ENCODE measurements around the gene GABRA5.
"Not testable (repeated sequence)": the region's sequence is repeated elsewhere in the genome, so short reads cannot be mapped to it uniquely, and the experiment has no call there.

Gene GABRA5

DNA sequence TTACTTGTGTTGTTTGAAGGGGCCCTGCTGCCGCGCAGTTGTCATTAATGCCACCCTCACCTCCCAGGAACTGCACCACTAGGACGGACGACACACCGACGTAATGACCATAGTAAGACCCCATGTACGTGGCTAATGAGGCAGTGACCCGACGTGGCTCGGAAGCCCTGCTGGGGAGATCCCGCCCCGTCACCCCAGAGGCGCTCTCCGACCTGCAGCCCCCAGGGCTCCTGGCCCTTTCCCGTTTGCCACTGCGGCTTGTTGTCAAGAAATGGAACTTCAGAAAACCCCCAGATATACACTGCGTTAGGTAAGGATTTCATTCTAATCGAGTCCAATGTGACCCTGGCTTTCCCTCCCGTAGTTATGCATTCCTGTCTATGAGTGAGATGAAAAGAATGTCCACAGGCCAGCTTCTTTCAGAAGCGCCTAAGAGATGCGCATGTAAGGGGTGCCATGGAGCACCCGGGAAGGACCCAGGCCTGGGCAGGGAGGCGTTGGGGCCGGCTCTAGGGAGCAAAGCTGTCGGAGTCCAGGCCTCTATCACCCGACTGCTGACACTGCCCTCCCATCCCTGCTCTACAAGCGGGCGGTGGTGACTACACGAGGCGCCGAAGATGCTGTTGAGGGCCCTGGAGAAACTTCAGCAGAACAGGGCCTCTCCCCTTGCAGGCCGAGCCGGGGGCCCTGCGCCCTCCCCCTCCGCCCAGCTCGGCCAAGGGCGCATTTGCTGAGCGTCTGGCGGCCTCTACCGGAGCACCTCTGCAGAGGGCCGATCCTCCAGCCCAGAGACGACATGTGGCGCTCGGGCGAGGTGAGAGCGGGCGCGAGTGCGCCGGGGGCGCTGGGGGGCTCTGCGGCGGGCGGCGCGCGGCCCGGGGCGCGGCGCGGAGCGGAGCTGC, at the start of gene GABRA5:
TSS of gene GABRA5 (plus strand) at position 765 of the 902 bp plus-strand sequence. CDS start 2,187 bp downstream, outside the sequence.
- FAIRE-seq: no peak
- DNase-seq (ENCODE audit: insufficient read length, low spot score): no peak

DNA sequence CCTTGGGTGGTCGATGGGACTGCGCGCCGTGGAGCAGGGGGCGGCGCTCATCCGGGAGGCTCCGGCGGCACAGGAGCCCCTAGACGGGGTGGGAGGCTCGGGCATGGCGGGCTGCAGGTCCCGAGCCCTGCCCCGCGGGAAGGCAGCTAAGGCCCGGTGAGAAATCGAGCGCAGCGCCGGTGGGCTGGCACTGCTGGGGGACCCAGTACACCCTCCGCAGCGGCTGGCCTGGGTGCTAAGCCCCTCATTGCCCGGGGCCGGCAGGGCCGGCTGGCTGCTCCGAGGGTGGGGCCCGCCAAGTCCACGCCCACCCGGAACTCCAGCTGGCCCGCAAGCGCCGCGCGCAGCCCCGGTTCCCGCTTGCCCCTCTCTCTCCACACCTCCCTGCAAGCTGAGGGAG, 35.7 kb upstream of the GABRA5 start:
- DNase-seq (ENCODE audit: insufficient read length, low spot score); FAIRE-seq: not testable (repeated sequence)

DNA sequence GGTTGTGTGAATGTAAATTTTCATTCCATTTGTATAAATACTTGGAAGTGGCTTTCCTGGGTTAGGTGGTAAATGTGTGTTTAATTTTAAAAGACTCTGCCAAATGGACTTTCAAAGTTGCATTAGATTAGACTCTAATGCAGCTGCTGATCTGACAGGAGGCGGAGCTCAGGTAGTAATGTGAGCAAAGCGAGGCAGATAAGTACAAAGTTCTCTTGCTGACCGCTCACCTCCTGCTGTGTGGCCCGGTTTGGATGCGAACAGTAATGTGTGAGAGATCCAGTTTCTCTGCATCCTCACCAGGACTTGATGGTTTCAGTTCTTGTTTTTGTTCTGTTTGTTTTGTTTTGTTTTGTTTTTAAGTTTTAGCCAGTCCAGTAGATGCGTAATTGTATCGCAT, 34.9 kb upstream of the GABRA5 start:
- FAIRE-seq (no peak), DNase-seq (ENCODE audit: insufficient read length, low spot score) (no peak)

DNA sequence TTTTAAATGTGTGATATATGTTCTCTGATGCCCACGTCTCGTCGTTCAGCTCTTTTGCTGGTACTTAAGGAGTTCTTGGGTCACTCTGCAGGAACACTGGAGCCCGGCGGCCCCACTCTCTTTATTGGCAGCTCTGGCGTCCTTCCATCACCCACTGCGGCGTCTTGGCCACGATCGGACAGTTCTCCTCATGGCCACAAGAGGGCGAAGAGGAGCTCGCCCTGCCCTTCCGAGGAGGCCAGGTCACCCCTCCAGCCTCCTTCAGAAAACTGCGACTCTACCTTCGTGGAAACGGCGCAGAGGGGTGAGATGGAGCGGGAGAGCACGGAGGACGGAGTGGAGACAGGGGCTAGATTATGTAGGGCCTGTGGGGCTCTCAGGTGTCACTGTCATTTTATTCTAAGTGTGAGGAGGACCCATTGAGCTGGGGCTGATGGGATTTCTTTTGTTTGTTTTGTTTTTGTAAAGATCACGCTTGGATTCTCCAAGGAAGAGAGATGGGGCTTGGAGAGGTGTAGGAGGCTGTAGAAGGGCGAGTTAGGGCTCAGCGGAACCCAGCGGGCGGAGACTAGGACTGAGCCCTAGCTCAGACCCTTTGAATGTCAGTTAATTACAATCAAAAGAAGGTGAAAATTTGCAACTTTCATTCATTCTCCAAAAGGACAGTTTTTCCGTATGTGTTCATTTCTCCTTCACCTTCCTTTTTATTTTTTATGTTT, 28.0 kb upstream of the GABRA5 start:
- FAIRE-seq (no peak), DNase-seq (ENCODE audit: insufficient read length, low spot score) (no peak)

DNA sequence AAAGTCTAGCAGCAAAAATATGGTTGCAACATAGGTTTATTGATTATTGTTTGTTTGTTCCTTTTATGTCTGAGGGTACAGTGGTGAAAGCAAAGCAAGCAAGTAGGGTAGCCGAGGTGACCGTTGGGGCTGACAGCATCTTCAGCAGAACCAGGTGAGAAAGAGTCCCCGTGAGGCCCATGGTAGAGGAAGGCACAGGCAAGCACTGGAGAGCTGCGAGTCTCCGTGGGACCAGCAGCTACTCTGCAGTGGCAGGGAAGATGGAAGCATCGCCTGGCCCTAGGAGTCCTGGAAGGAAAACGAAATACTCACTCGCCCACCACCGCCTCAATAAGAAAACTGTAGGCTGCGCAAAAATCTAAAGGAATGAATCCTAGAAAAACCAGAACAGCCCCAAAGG, 25.3 kb upstream of the GABRA5 start:
- no peak for DNase-seq (ENCODE audit: insufficient read length, low spot score)
- FAIRE-seq: no peak

DNA sequence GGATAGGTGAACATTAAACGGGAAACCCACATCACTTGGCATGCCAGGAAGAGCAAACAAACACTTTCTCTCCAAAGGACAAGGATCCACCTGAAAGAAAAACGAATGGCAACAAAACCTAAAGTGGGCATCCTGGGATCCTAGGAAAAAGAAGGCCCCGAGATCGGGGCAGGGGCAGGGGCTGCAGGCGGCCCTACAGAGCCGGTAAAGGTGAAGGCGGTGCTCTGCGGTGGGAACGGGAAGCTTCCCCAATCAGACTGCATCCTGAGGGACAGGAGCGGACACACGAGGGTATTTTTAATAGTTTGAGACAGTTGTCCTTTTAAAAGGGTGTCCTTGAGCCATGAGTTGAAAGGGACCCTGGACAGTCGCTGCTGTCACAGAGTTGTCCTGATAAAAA, 24.9 kb upstream of the GABRA5 start:
- no peak for FAIRE-seq

DNA sequence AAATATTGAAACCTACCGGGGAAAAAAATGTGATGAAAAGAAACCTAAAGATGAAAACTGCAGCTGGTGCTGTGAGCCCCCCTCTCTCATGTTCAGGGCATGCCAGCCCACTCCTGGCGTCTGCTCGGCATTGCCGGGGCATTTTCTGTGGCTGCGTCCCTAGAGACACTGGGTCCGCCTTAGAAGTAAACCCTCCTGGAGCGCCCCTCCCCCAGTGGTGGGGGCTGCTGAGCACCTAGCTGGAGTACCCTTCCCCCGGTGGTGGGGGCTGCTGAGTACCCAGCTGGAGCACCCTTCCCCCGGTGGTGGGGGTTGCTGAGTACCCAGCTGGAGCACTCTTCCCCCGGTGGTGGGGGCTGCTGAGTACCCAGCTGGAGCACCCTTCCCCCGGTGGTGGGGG, 24.5 kb upstream of the GABRA5 start:
- DNase-seq (ENCODE audit: insufficient read length, low spot score): no peak
- FAIRE-seq: no peak

More for the DNA sequence above, 24.9 kb upstream of the GABRA5 start:
- no peak for DNase-seq (ENCODE audit: insufficient read length, low spot score)

DNA sequence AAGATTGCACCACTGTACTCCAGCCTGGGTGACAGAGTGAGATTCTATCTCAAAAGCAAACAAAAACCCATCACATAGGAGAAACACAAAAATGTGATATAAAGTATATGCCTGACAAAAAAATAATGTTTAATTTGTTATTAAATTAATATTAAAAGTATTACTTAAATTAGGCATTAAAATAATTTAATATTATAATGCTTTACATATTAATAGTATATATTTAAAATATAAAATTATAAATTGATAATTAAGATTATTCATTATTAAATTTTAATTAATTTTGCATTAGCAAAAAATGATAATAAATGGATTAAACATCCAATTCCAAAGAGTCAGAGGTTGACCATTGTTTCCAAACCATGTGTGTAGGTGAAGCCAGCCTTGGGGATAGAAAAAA, 22.0 kb upstream of the GABRA5 start:
- DNase-seq (ENCODE audit: insufficient read length, low spot score): no peak
- FAIRE-seq: no peak

DNA sequence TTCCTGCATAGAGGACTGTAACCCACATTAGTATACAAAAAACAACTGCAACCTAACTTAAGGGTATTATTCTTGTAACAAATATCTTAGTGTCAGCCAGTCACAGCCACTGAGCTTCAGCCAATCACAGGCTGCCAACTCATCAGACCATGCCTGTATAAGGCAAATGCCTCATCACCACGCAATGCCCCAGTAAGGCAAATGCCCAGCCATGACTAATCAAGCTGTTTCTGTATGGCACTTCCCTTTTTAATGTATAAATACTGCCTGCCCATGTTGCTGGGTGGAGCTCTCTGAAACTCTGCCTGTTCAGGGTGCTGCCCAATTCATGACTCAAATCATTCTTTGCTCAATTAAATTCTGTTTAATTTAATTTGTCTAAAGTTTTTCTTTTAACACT, 18.4 kb upstream of the GABRA5 start:
- DNase-seq (ENCODE audit: insufficient read length, low spot score) (no peak), FAIRE-seq (no peak)

DNA sequence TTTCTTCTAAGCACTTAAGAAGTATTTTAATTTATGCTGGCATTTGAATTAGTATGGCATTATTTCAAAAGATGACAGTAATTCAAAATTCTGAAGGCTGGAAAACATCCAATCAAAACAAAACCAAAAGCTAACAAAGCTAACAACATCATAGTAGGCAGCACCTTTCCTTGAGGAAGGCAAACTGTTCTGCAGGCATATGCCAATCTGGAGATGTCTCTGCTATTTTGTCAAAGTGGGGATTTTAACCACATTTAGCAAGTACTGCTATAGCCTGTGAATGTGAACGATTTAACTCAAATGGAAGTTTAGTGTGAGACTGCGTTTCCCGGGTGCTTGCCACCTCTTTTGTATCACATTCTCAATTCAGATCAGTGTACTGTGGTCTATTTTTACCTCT, 16.7 kb upstream of the GABRA5 start:
- DNase-seq (ENCODE audit: insufficient read length, low spot score) (no peak), FAIRE-seq (no peak)

DNA sequence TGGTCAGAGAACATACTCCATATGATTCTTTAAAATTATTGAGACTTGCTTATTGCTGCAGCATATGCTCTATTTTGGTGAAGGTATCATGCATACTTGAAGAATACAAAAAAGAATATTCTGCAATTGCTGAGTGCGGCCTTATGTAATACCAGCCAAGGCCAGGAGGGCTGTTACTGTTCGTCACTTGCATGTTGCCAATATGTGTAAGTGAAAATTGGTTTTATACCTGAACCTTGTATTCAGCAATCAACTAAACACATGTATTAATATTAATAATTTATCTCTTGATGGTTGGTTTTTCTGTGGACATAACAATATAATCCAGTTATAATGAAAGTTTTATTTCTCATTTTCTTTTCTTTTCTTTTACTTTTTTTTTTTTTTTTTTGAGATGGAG, 13.9 kb upstream of the GABRA5 start:
- no peak for DNase-seq (ENCODE audit: insufficient read length, low spot score)
- no peak for FAIRE-seq

DNA sequence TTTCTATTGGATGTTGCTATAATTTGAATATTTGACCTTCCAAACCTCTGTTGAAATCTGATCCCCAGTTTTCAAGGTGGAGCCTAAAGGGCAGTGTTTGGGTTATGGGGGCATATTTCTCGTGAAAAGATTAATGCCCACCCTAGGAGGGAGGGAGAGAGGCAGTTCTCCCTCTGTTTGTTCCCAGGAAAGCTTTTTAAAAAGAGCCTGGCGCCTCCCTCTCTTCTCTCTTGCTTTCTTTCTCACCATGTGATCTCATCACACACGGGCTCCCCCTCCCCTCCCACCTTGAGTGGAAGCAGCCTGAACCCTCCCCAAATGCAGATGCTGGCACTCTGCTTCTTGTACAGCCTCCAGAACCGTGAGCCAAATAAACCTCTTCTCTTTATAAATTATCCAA, 12.4 kb upstream of the GABRA5 start:
- no peak for FAIRE-seq
- DNase-seq (ENCODE audit: insufficient read length, low spot score): no peak

DNA sequence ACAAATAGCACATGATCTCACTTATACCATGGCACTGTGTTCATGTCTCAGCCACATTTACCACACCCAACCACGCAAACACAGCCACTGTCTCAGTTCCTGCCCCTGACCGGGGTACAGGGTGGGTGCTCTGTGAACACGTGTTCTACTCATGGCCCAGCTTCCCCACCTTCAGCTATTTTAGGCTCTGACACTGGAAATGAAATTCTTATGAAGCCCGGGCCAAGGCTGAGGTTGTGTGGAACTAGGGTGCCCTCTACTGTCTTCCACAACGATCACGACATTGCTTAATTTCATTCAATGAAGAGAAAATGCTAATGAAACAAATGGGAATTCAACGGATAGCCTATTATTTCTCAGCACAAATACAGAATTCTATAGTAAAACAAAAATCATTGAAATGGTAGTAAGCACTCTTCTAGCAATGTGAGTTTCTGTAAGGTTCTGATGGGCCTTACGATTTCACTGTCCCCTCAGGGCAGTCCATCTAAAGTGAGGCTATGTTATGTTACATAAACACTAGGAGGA, 2.1 kb upstream of the GABRA5 start:
- no peak for DNase-seq (ENCODE audit: insufficient read length, low spot score)
- FAIRE-seq: no peak

DNA sequence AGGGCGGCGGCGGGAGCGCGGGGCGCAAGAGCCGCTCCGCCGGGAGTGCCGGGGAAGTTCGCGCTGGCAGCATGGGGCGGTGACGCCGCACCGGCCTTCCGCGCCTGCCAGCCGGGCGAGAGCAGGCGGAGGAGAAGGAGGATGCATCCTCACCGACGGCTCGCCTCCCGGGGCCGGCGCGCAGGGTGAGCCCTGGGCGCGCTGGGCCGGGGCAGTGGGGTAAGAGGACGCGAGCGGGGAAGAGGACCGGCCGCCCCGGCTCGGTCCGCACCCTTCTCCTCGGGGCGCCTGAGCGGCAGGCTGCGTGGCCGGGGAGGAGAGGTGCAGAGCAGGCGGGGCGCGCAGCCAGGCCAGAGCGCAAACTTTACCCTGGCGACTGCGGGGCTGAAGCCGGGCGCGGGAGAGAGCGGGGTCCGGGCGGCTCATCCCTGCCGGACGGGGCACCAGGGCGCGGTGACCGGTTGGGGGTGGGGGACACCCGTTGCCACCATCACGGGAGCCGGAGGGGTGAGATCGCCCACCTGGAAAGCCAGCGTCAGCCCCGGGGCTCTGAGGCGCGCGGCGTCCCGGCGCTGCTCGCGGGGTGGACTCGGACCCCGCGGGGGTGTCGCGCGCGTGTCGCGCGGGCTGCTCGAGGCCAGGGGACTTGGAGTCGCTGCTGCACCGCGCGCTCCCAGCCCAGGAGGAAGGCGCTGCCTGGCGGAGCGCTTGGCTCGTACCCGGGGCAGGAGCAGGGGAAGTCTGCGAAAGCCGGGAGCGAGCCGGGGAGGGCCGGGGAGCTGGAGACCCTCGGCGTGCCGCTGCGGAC, 542 bp downstream of the GABRA5 start:
- FAIRE-seq: no peak
- DNase-seq (ENCODE audit: insufficient read length, low spot score): no peak

DNA sequence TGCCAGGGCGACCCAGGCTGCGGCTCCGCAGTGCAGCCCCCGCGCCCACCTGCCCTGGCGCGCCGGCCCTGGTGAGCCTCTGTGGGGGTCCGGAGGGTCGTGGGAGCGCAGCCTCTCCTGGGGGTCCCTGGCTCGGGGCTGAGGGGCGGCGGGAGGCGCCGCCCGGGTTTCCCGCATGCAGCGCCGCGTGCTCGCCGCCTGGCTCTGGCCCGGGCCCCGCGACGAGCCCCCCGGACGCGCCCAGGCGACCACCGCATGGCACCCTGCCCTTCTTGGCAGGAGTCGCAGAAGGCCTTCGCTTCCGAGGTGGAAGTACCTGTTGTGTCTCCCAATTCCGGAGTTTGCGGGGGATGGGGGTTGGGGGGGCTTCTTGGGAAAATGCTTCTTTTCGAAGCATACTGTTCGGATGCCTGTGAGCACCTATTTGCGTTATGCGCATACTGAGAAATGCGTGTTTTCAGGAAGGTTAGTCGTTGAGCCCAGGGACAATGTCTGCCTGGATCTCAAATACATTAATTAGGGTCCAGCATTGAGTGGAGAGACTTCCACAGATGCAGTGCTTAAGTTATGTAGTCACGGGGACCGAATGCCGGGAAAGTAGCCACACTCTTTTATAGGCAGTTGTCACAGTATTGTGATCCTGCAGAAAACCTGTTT, 1.3 kb downstream of the GABRA5 start:
- DNase-seq (ENCODE audit: insufficient read length, low spot score) (no peak), FAIRE-seq (no peak)

DNA sequence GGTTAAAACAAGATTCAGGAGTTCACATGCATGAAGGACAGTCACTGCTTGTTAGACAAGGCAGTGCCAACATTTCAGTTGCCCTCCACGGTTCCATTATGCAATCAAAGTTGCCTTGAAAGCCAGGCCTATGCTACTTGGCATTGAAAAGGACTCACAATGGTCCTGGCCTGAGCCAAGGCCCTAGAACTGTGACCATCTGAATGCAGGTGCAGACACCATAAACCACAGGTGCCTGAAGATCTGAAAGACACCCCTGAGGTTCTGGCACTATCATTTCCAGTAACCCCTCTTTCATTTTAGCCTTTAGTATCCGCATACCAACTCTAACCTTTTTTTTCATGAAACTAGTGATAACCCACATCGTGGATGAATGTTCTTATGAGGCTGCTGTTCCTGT, 2.8 kb downstream of the GABRA5 start:
- no peak for FAIRE-seq
- DNase-seq (ENCODE audit: insufficient read length, low spot score): no peak

DNA sequence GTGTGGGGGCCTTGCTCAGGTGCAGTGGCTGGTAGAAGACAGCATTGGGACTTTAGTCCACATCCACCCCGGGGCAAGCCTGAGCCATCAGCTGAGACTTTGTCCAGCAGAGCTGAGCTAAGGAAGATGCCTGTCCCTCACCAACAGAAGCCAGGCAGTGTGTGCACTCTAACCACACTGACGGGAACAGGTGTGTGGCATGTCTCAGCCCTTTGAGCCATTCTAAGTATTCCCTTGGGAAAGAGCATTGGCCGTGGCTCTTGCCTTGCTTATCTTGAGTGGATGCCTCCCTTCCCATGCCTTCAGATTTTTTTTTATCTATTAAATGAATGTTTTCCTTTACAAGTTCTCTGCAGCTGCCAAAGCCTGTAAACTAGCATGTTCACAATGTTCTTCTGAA, 3.5 kb downstream of the GABRA5 start:
- FAIRE-seq: no peak
- DNase-seq (ENCODE audit: insufficient read length, low spot score): no peak

DNA sequence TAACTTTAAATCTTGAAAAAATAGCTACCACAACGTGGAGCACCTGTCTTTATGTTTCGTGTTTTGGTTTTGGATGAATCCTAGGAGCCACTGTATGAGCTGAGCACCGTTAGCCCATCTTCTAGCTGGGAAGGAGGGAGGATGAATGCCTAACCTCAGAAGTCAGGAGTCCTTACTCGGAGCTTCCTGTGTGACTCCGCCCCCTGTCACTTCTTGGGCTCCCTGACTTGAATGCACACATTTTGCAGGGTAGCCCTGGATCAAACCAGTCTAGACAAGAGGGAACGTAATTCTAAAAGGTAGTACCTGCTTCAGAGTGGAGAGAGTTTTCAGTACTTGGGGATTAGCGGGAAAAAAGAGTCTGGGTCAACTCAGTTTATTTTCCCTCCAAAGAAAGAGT, 5.3 kb downstream of the GABRA5 start:
- DNase-seq (ENCODE audit: insufficient read length, low spot score) (no peak), FAIRE-seq (no peak)

DNA sequence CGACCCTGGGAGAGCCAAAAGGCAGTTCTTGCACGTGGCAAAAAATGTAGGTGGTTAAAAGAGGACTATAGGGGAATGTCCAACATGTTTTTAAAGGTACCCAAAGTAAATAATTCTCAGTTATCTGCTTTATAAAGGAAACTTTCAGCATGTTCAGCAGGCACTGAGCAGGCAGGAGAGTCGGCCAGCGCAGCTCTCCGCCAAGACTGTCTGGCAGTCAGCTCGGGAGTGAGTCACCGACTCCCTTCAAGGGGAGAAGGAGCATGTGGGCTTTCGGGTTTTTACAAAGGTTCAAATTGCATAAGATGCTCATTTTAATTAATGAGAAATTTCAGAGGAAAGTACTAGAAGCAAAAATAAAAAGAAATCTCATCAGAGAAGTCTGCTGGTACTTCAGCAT, 7.0 kb downstream of the GABRA5 start:
- no peak for DNase-seq (ENCODE audit: insufficient read length, low spot score)
- FAIRE-seq: no peak

DNA sequence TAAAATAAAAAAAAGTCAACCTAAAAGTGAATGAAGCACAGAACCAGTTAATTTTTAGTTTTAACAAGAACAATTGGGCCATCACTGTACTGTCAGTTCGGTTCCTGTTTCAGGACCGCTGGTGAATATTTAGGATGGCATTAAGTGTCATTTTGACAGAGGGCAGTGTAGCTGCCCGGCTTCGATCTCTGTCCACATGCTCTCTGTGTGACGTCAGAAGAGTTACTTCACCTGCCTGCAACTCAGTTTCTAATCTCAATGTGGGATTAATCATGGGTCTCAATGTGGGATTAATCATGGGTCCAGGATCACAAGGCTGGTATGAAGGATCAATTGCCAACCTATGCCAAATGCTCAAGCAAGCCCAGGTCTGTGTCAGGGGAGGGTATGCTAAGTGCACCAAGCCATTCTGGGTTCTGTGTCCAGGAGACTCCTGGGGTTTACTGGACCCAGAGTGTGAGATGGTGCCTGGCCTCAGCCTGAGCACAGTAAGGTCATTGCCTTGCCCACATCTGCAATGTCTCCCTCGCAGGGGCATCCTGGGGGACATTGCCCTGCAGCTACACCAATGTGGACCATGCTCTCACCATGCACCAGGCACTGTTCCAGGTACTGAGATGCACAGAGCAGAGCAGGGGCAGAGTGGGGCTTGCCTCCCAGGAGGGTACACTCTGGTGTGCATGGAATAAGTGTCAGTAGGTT, 8.1 kb downstream of the GABRA5 start:
- FAIRE-seq (no peak), DNase-seq (ENCODE audit: insufficient read length, low spot score) (no peak)
